Mucosa of descending colon (tissue), 3 donors: ENCODE measurements around the gene DMKN. TPM values are rescaled to one million over a fixed set of nuclear protein-coding genes. Genes with fewer than 3 reads are reported as not detected.

Experiments
- ATAC-seq: fragments of 200-7000 bp; cut with Tn5 transposase; one replicate; pipeline ENCODE4 v1.9.1; 2020; ENCODE audit warnings: mild to moderate bottlenecking, moderate library complexity
- DNase-seq, 3 donors: peaks; one replicate each; pipeline ENCODE4 v3.0.0-alpha.2; 2020
- H3K36me3 ChIP-seq: fragments of 200-600 bp; one replicate; pipeline ENCODE4 v1.8.0; 2021; ENCODE audit warnings: low read depth, mild to moderate bottlenecking
- H3K4me1 ChIP-seq: fragments of 200-600 bp; one replicate; pipeline ENCODE4 v1.8.0; 2021; ENCODE audit warnings: low read depth, mild to moderate bottlenecking
- H3K4me3 ChIP-seq: fragments of 200-600 bp; one replicate; pipeline ENCODE4 v1.8.0; 2021; ENCODE audit warnings: mild to moderate bottlenecking
- H3K9me3 ChIP-seq: fragments of 200-600 bp; one replicate; pipeline ENCODE4 v1.8.0; 2021; ENCODE audit warnings: mild to moderate bottlenecking
- intact Hi-C, 2 donors: fragments of 100-400 bp; cut with DNase I in 1 of 2; cut with micrococcal nuclease in 1 of 2; formaldehyde crosslinking; loops; one replicate each; pipeline versions ENCODE4 v1.11.0 to v1.11.1; 2022; cut with DNase I, micrococcal nuclease
- long read RNA-seq, 2 donors: library from polyadenylated mRNA; unstranded; transcript quantifications; one replicate each; pipeline ENCODE4 v2.0.0, GENCODE V29; 2019 to 2021
- total RNA-seq, 3 donors: library from RNA; stranded (reverse); fragmentation: NEBNext Ultra II Directional in 2 of 3; extraction: Animal tissue kit (Norgen Biotek cat#: 25700) in 2 of 3; gene quantifications; one replicate each; pipeline versions ENCODE4 v1.2.1 to v1.2.4, GENCODE V29; 2021 to 2023
- TF ChIP-seq, protein P1 (sequence below): fragments of 200-600 bp; IDR thresholded peaks from one replicate; pipeline ENCODE4 v1.8.0; 2022; ENCODE audit warnings: antibody characterized with exemption, mild to moderate bottlenecking
- donor health status: DM: no; HTN: no; CAD: no; lungs with moderate emphysema.
- donor health status: DM: no; HTN: no; CAD: no.
- donor health status: DM: no; HTN: yes; CAD: no.

Gene DMKN, protein sequence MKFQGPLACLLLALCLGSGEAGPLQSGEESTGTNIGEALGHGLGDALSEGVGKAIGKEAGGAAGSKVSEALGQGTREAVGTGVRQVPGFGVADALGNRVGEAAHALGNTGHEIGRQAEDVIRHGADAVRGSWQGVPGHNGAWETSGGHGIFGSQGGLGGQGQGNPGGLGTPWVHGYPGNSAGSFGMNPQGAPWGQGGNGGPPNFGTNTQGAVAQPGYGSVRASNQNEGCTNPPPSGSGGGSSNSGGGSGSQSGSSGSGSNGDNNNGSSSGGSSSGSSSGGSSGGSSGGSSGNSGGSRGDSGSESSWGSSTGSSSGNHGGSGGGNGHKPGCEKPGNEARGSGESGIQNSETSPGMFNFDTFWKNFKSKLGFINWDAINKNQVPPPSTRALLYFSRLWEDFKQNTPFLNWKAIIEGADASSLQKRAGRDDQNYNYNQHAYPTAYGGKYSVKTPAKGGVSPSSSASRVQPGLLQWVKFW
- total RNA-seq = 10 to 100 TPM in 2 of 3 donors, 1 to 10 TPM in 1; 8.2 to 14.3 (median 10.7) TPM
- long read RNA-seq, donor 1, partial matches to known transcripts = 0 of 7 reads
- long read RNA-seq, donor 1, other reads (novel, unspliced or antisense) = 5 of 7 reads
- long read RNA-seq, donor 2, partial matches to known transcripts = 0 of 1 reads
- long read RNA-seq, donor 2, other reads (novel, unspliced or antisense) = 0 of 1 reads

DNA sequence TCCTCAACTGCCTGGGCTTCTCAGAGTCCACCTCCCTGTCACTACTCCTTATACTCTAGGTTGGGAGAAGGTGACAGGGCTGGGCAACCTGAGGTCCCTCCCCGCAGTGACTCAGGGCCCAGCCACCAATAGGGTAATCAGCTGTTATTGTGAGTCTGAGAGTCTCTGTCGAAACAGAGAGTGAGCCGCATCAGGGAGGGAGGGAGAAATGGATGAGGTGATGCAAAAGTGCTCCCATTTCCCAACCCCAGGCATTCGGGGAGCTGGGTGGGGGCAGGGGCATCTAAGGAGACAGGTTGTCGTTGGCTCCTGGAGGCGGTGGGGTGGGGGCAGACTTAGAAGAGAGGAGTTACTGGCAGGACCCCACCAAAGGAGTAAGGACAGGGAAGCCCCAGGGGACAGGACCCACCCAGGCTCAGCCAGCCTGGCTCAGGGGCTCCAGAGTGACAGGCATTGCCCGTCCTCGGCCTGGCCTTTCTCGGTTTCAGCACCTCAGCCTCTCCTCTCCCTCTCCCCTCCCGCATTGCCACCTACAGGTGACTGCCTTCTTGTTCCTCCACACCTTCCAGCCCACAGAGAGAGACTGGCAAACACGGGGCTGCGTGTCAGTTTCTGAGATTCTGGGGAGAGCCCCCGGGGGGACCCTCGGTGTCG, at the start of gene DMKN:
TSS of gene DMKN (minus strand) at position 22 of the 654 bp plus-strand sequence. CDS start 174 bp downstream, outside the sequence.
- Histone ChIP-seq H3K4me3 (no peak within 1 kb of the TSS), H3K36me3 (no peaks in the 10 kb centered on the region), H3K9me3 (no peaks in the 10 kb centered on the region), H3K4me1 (peaks cover 9% of the 10 kb centered on the region)
- TF ChIP-seq, protein P1, sequence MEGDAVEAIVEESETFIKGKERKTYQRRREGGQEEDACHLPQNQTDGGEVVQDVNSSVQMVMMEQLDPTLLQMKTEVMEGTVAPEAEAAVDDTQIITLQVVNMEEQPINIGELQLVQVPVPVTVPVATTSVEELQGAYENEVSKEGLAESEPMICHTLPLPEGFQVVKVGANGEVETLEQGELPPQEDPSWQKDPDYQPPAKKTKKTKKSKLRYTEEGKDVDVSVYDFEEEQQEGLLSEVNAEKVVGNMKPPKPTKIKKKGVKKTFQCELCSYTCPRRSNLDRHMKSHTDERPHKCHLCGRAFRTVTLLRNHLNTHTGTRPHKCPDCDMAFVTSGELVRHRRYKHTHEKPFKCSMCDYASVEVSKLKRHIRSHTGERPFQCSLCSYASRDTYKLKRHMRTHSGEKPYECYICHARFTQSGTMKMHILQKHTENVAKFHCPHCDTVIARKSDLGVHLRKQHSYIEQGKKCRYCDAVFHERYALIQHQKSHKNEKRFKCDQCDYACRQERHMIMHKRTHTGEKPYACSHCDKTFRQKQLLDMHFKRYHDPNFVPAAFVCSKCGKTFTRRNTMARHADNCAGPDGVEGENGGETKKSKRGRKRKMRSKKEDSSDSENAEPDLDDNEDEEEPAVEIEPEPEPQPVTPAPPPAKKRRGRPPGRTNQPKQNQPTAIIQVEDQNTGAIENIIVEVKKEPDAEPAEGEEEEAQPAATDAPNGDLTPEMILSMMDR = no peak
- intact Hi-C loops = no loop called here
- ATAC-seq = no peak
- no peak for DNase-seq

DNA sequence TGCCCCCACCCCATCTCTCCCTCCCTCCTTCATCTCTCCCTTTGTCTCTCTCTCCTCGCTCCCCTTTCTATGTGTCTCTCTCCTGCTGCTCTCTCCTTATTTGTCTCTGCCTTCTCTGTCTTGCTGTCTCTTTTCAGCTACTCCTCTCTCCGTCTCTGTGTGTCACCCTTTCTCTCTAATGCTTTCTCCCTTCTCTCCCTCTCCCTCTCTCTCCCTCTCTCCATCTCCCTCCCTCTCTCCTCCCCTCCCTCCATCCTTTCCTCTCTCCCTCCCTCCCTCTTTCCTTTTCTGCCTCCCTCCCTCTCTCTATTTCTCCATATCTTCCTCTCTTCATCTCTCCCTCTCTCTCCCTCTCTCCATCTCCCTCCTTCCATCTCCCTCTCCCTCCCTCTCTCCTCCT, 49.3 kb upstream of the DMKN start:
- TF ChIP-seq, protein P1 = no peak
- intact Hi-C loops = no loop called here
- Histone ChIP-seq H3K4me1 (peaks cover 5% of the 10 kb centered on the region), H3K9me3 (no peaks in the 10 kb centered on the region), H3K4me3 (no peak overlapping the region), H3K36me3 (no peaks in the 10 kb centered on the region)
- DNase-seq = no peak
- no peak for ATAC-seq

DNA sequence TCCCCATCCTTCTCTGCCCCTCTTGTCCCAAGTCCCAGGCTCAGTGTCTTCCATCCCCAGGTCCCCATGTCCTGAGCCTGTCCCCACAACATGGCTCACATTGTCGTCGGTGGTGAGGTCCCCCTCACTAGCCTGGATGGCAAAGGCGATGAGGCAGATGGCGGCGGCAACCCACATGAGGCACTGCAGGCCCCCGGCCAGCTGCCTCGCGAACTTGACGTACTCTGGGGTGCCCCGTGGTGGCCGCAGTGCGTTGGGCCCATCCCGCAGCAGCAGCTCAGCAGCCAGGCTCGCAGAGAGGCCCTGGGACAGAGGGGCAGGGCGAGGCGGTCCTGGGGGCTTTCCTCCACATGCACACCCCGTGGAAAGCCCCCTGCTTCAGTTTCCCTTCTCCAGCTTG, 48.9 kb upstream of the DMKN start:
- Histone ChIP-seq H3K4me3 (no peak overlapping the region), H3K4me1 (peaks cover 5% of the 10 kb centered on the region), H3K36me3 (no peaks in the 10 kb centered on the region), H3K9me3 (no peaks in the 10 kb centered on the region)
- DNase-seq = no peak
- TF ChIP-seq, protein P1 = no peak
- intact Hi-C loops = no loop called here
- no peak for ATAC-seq

DNA sequence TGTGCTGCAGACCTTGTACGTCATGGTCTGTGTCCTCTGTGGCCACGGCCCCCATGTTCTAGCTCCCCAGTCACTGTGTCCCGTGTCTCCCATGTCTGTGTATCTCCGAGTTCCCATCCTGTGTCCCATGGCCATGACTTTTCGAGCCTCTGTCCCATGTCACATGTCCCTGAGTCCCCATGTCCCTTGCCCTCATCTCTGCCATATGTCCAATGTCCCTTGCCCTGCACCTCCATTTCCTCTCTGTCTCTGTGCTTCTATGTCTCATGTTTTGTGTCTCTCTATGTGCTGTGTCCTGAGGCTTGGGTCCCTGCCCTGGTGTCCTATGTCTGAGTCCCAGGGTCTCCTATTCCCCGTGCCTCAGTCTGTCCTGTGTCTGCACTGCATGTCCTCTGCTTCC, 48.0 kb upstream of the DMKN start:
- ATAC-seq = no peak
- no peaks in the 10 kb centered on the region for H3K36me3 ChIP-seq
- no peak for DNase-seq
- TF ChIP-seq, protein P1 = no peak
- peaks cover 5% of the 10 kb centered on the region for H3K4me1 ChIP-seq
- no peak overlapping the region for H3K4me3 ChIP-seq
- no peaks in the 10 kb centered on the region for H3K9me3 ChIP-seq
- intact Hi-C loops = no loop called here

DNA sequence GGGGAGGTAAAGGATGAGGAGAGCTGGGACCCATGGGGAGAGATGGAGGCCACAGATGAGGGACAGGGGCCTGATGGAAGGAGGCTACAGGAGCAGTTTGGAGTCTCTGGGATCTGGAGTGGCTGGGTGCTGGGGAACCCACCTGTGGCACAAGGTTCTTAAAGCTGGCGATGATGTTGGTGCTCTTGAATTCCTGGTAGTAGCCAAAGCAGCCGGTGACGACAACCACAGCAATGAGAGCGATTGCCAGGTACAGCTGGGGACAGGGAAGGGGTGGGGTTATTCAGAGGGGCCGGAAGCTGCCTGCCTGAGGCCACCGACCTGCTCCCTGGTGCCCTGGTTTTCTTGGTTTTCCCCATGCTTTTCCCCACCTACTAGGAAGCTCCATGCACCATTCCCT, 47.2 kb upstream of the DMKN start:
- H3K36me3 ChIP-seq = no peaks in the 10 kb centered on the region
- H3K4me3 ChIP-seq = no peak overlapping the region
- peaks cover 5% of the 10 kb centered on the region for H3K4me1 ChIP-seq
- ATAC-seq = no peak
- no peaks in the 10 kb centered on the region for H3K9me3 ChIP-seq
- intact Hi-C loops = no loop called here
- no peak for DNase-seq
- TF ChIP-seq, protein P1 = no peak
